ENCODE measurements around the gene MARCHF11.

GRCh38 chr5:16090270-16090669, 89.3 kb downstream of the MARCHF11 start:
- TF ChIP-seq EZH2 (IDR thresholded peaks at IDR 0.05; ENCODE audit: insufficient read depth, low read length) (no peak), CTCF (IDR thresholded peaks at IDR 0.05; ENCODE audit: insufficient read depth, low read depth, low read length) (no peak)

All from astrocyte (in vitro differentiated cells and primary cell).